Keratinocyte (primary cell): ENCODE results near the gene MRPS18B. TPM values are rescaled to one million over a fixed set of nuclear protein-coding genes. Genes with fewer than 3 reads are reported as not detected.

Experiments
- DNase-seq: peaks from one replicate; pipeline ENCODE4 v3.0.0-alpha.2; 2011; ENCODE audit warnings: low read depth, missing footprints, low spot score
- FAIRE-seq: peaks from 2 replicates; lab custom pipeline; 2011; peaks lifted over from hg19 to GRCh38; lab: Jason Lieb, UNC
- H2AFZ ChIP-seq: 2 replicates; pipeline ENCODE4 v1.6.0; 2012; ENCODE audit warnings: low read length, control low read depth, inconsistent platforms; ENCODE audit not compliant: control insufficient read depth
- H3K27ac ChIP-seq: 2 replicates; pipeline ENCODE4 v1.5.1; 2011; ENCODE audit warnings: low read length; ENCODE audit not compliant: control insufficient read depth, insufficient read depth
- H3K27me3 ChIP-seq: 3 replicates; pipeline ENCODE4 v1.6.0; 2011; ENCODE audit warnings: low read length; ENCODE audit not compliant: control insufficient read depth, insufficient read depth; ENCODE audit errors: extremely low read depth
- H3K36me3 ChIP-seq, 2 experiments: 2 replicates in 1 of 2; 3 replicates in 1 of 2; pipeline ENCODE4 v1.5.1; 2011; ENCODE audit warnings: low read length in 2 of 2, mild to moderate bottlenecking in 1 of 2; ENCODE audit not compliant: control insufficient read depth in 2 of 2, insufficient read depth in 2 of 2; ENCODE audit errors: extremely low read depth in 1 of 2
- H3K4me1 ChIP-seq: 3 replicates; pipeline ENCODE4 v1.5.1; 2011; ENCODE audit warnings: low read length; ENCODE audit not compliant: control insufficient read depth, insufficient read depth; ENCODE audit errors: extremely low read depth
- H3K4me2 ChIP-seq: 3 replicates; pipeline ENCODE4 v1.6.0; 2011; ENCODE audit warnings: low read depth, low read length; ENCODE audit not compliant: control insufficient read depth, insufficient read depth; ENCODE audit errors: extremely low read depth
- H3K4me3 ChIP-seq, 3 experiments: fragments of 200-600 bp in 1 of 3; sonication (generic) in 1 of 3; 2 replicates in 2 of 3; 3 replicates in 1 of 3; pipeline ENCODE4 v1.5.1; 2011 to 2016; ENCODE audit warnings: low read length in 3 of 3, mild to moderate bottlenecking in 3 of 3, control low read depth in 2 of 3, inconsistent platforms in 1 of 3, low read depth in 1 of 3, mixed read lengths in 1 of 3, mixed run types in 1 of 3, moderate library complexity in 1 of 3; ENCODE audit not compliant: control insufficient read depth in 2 of 3, insufficient read depth in 2 of 3; ENCODE audit errors: extremely low read depth in 1 of 3
- H3K79me2 ChIP-seq: 2 replicates; pipeline ENCODE4 v1.6.0; 2012; ENCODE audit warnings: low read length; ENCODE audit not compliant: control insufficient read depth, insufficient read depth
- H3K9ac ChIP-seq: 3 replicates; pipeline ENCODE4 v1.6.0; 2011; ENCODE audit warnings: low read length; ENCODE audit not compliant: control insufficient read depth, insufficient read depth; ENCODE audit errors: extremely low read depth
- H3K9me1 ChIP-seq: 3 replicates; pipeline ENCODE4 v1.6.0; 2011; ENCODE audit warnings: low read length; ENCODE audit not compliant: control insufficient read depth, insufficient read depth; ENCODE audit errors: extremely low read depth
- H3K9me3 ChIP-seq: 2 replicates; pipeline ENCODE4 v1.5.1; 2012; ENCODE audit warnings: low read depth, low read length; ENCODE audit not compliant: control insufficient read depth
- H4K20me1 ChIP-seq: 3 replicates; pipeline ENCODE4 v1.6.0; 2011; ENCODE audit warnings: low read length; ENCODE audit not compliant: control insufficient read depth, insufficient read depth; ENCODE audit errors: extremely low read depth
- EZH2 ChIP-seq: IDR thresholded peaks from one replicate; pipeline ENCODE4 v1.6.1; 2012; ENCODE audit warnings: inconsistent platforms, mild to moderate bottlenecking, low read length, moderate library complexity
- dilution Hi-C: fragments of 300-500 bp; cut with MboI; formaldehyde crosslinking; loops from one replicate; pipeline ENCODE4 v1.7.0; 2020; ENCODE audit warnings: low sequenced_read_pairs; ENCODE audit not compliant: extremely low pct_ligation_motif_present
- polyA plus RNA-seq, 5 experiments: library from polyadenylated mRNA; depleted of rRNA in 3 of 5; stranded (reverse) in 3 of 5; stranded (forward) in 1 of 5; unstranded in 1 of 5; fragments of >200 nt; gene quantifications; 1 replicate in 1 of 5; 2 replicates in 3 of 5; 3 replicates in 1 of 5; pipeline versions ENCODE4 v1.2.1 to v1.2.3, GENCODE V29; 2011 to 2012; ENCODE audit warnings: missing spikeins in 2 of 5, low read depth in 1 of 5, low replicate concordance in 1 of 5
- TF ChIP-seq, protein P1 (sequence below), 3 experiments: IDR thresholded peaks in 1 of 3; conservative IDR thresholded peaks in 1 of 3; optimal IDR thresholded peaks in 1 of 3; 2 replicates in 2 of 3; 3 replicates in 1 of 3; pipeline versions ENCODE3 to v1.5.1; 2011; ENCODE audit warnings: low read length in 3 of 3, mild to moderate bottlenecking in 3 of 3, moderate library complexity in 2 of 3, control low read depth in 1 of 3, inconsistent platforms in 1 of 3; ENCODE audit not compliant: insufficient read depth in 2 of 3; ENCODE audit errors: extremely low read depth in 1 of 3

Gene MRPS18B
- polyA plus RNA-seq, 1 donor (not counting 4 experiments of a cell fraction or from before 2014, with no cell fraction given): 55.0 TPM

DNA sequence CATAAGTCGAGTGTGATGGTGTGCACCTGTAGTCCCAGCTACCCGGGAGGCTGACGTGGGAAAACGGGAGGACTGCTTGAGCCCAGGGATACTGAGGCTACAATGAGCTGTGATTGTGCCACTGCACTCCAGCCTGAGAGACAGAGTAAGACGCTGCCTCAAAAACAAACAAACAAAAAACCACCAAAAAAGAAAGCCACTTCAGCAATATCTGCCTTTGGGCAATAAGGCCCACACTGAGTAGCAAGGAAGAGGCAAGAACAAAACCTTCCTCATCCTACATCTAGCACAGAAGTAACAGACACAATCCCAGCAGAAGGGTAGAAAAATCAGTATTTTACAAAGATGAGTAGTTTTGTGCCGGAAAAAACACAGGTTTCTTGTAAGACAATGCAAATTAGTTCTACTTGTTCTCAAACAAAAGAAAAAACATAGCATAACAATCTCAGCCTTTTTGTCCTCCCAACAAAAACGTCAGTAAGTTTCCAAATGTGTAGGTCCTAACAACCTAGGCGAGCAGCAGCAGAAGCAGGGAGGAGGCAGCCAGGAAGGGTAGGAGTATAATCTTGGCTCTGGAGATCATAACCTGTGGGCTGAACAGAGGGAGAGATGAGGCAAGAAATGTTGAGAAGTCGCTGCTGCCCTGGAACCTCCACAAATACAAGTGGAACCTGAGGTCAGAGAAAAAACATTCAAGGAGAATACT is 6.3 kb upstream of the MRPS18B start:
- Histone ChIP-seq H3K79me2 (peaks cover 30% of the 10 kb centered on the region), H3K4me1 (peaks cover 24% of the 10 kb centered on the region), H3K4me3 (no peak overlapping the region), H4K20me1 (peaks cover 8% of the 10 kb centered on the region), H3K9me1 (peaks cover 3% of the 10 kb centered on the region), H3K4me2 (no peak overlapping the region), H3K27me3 (no peaks in the 10 kb centered on the region), H3K27ac (no peak overlapping the region), H2AFZ (no peak overlapping the region), H3K9me3 (no peaks in the 10 kb centered on the region), H3K9ac (no peak overlapping the region), H3K36me3 (peaks cover 15 to 42% of the 10 kb centered on the region in 2 experiments)
- TF ChIP-seq, protein P1, sequence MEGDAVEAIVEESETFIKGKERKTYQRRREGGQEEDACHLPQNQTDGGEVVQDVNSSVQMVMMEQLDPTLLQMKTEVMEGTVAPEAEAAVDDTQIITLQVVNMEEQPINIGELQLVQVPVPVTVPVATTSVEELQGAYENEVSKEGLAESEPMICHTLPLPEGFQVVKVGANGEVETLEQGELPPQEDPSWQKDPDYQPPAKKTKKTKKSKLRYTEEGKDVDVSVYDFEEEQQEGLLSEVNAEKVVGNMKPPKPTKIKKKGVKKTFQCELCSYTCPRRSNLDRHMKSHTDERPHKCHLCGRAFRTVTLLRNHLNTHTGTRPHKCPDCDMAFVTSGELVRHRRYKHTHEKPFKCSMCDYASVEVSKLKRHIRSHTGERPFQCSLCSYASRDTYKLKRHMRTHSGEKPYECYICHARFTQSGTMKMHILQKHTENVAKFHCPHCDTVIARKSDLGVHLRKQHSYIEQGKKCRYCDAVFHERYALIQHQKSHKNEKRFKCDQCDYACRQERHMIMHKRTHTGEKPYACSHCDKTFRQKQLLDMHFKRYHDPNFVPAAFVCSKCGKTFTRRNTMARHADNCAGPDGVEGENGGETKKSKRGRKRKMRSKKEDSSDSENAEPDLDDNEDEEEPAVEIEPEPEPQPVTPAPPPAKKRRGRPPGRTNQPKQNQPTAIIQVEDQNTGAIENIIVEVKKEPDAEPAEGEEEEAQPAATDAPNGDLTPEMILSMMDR (optimal IDR thresholded peaks at IDR 0.05 in 1 of 3, IDR thresholded peaks at IDR 0.05 in 1 of 3, conservative IDR thresholded peaks at IDR 0.05 in 1 of 3; ENCODE audit: extremely low read depth in 1 of 3, insufficient read depth in 2 of 3, low read length in 3 of 3): no peak
- TF ChIP-seq EZH2: no peak
- no peak for DNase-seq
- dilution Hi-C loops: no loop called here
- FAIRE-seq: no peak

GRCh38 chr6:30611856-30612194 is 5.8 kb upstream of the MRPS18B start:
- Histone ChIP-seq H3K4me1 (peaks cover 24% of the 10 kb centered on the region), H3K9me3 (no peaks in the 10 kb centered on the region), H4K20me1 (peaks cover 8% of the 10 kb centered on the region), H3K79me2 (peaks cover 35% of the 10 kb centered on the region), H3K9me1 (peaks cover 3% of the 10 kb centered on the region), H3K27me3 (no peaks in the 10 kb centered on the region), H3K27ac (no peak overlapping the region), H3K4me2 (no peak overlapping the region), H3K4me3 (no peak overlapping the region), H3K36me3 (peaks cover 15 to 41% of the 10 kb centered on the region in 2 experiments), H3K9ac (no peak overlapping the region), H2AFZ (no peak overlapping the region)
- DNase-seq (no peak), FAIRE-seq (no peak)
- dilution Hi-C loops: no loop called here
- no peak for TF ChIP-seq EZH2
- TF ChIP-seq, protein P1 (optimal IDR thresholded peaks at IDR 0.05 in 1 of 3, IDR thresholded peaks at IDR 0.05 in 1 of 3, conservative IDR thresholded peaks at IDR 0.05 in 1 of 3; ENCODE audit: extremely low read depth in 1 of 3, insufficient read depth in 2 of 3, low read length in 3 of 3): no peak
